RWPE2 (cell line): ENCODE data around the gene ISCU.

Experiments used
- ATAC-seq: fragments of 200-7000 bp; cut with Tn5 transposase; 3 replicates; pipeline ENCODE4 v1.9.1; 2021; ENCODE audit warnings: low read depth
- DNase-seq: peaks from one replicate; pipeline ENCODE4 v3.0.0-alpha.2; 2020; ENCODE audit warnings: low spot score
- H3K27ac ChIP-seq: fragments of 450-650 bp; 2 replicates; pipeline ENCODE4 v1.5.1; 2017; ENCODE audit warnings: mild to moderate bottlenecking; ENCODE audit not compliant: poor library complexity, severe bottlenecking
- H3K27me3 ChIP-seq: fragments of 250-450 bp; sonication (Bioruptor Pico); 2 replicates; pipeline ENCODE4 v1.5.1; 2021; ENCODE audit warnings: mild to moderate bottlenecking, moderate library complexity; ENCODE audit not compliant: insufficient read depth, poor library complexity, severe bottlenecking
- H3K36me3 ChIP-seq: fragments of 250-450 bp; sonication (Bioruptor Pico); 2 replicates; pipeline ENCODE4 v1.5.1; 2020; ENCODE audit warnings: low read depth, mild to moderate bottlenecking, moderate library complexity
- H3K4me1 ChIP-seq: fragments of 250-450 bp; sonication (Bioruptor Pico); 2 replicates; pipeline ENCODE4 v1.5.1; 2021; ENCODE audit warnings: mild to moderate bottlenecking, moderate library complexity; ENCODE audit not compliant: insufficient read depth, poor library complexity, severe bottlenecking
- H3K4me3 ChIP-seq: fragments of 250-450 bp; sonication (Bioruptor Pico); 2 replicates; pipeline ENCODE4 v1.5.1; 2021; ENCODE audit warnings: mild to moderate bottlenecking, moderate library complexity; ENCODE audit not compliant: severe bottlenecking
- H3K9me3 ChIP-seq: fragments of 250-450 bp; sonication (Bioruptor Pico); 2 replicates; pipeline ENCODE4 v1.5.1; 2021; ENCODE audit warnings: mild to moderate bottlenecking, moderate library complexity; ENCODE audit not compliant: severe bottlenecking
- TF ChIP-seq, protein P1 (sequence below): fragments of 450-650 bp; IDR thresholded peaks from one replicate; pipeline ENCODE4 v1.5.1; 2017; ENCODE audit warnings: mild to moderate bottlenecking, moderate library complexity; ENCODE audit not compliant: poor library complexity, severe bottlenecking

Gene ISCU

DNA sequence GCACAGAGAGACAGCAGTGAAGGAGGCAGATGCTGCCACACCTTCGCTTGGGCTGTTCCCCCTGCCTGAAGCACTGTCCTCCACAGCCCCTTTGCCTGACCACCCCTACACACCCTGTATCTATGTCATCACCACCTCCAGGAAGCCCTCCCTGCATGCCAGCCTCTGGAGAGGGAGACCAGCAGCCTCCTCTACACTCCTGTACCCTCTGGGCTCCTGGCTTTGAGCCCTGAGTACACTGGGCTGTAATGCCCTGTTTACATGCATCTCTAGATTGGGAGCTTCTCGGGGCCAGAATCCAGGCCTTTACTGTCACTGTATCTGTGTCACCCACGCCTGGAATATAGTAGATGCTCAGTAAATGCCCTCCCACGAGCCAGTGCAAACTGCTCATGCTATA is 41.3 kb downstream of the ISCU start:
- H3K36me3 ChIP-seq = no peaks in the 10 kb centered on the region
- TF ChIP-seq, protein P1, sequence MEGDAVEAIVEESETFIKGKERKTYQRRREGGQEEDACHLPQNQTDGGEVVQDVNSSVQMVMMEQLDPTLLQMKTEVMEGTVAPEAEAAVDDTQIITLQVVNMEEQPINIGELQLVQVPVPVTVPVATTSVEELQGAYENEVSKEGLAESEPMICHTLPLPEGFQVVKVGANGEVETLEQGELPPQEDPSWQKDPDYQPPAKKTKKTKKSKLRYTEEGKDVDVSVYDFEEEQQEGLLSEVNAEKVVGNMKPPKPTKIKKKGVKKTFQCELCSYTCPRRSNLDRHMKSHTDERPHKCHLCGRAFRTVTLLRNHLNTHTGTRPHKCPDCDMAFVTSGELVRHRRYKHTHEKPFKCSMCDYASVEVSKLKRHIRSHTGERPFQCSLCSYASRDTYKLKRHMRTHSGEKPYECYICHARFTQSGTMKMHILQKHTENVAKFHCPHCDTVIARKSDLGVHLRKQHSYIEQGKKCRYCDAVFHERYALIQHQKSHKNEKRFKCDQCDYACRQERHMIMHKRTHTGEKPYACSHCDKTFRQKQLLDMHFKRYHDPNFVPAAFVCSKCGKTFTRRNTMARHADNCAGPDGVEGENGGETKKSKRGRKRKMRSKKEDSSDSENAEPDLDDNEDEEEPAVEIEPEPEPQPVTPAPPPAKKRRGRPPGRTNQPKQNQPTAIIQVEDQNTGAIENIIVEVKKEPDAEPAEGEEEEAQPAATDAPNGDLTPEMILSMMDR = no peak
- no peak overlapping the region for H3K27ac ChIP-seq
- ATAC-seq = no peak
- no peaks in the 10 kb centered on the region for H3K4me1 ChIP-seq
- H3K4me3 ChIP-seq = no peak overlapping the region
- no peaks in the 10 kb centered on the region for H3K27me3 ChIP-seq
- no peak for DNase-seq
- H3K9me3 ChIP-seq = no peaks in the 10 kb centered on the region

DNA sequence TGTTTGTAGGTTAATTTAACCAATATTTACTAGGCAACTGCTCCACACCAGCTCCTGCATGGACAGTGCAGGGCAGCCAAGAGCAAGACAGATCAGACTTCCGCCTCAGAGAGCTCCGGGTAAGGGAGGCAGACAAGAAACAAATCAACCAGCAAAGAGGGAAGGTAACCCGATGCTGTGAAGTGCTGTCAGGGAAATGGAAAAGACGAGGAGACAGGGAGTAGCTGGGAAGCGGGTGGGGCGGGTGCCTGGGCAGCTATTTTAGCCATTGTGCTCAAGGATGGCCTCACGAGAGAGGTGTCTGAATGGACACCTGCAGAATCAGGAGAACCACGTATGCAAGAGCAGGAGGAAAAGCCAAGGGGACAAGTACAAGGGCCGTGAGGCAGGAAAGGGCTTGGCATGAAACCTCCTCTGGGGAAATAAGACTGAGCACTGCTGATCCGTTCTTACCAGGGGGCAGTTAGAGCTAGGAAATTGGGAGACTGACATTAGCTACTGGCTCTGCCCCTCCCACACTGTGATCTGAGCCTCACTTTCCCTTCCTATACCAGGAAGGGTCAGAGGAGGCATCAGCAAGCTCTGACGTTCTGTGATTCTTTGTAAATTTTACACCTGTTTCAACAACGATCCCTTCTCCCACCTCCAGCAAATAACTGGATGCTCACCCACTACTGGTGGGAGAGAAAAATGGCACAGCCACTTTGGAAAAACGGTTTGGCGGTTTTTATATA is 42.0 kb downstream of the ISCU start:
- H3K9me3 ChIP-seq = no peaks in the 10 kb centered on the region
- no peak overlapping the region for H3K4me3 ChIP-seq
- no peaks in the 10 kb centered on the region for H3K36me3 ChIP-seq
- H3K27me3 ChIP-seq = no peaks in the 10 kb centered on the region
- H3K27ac ChIP-seq = no peak overlapping the region
- DNase-seq = no peak
- H3K4me1 ChIP-seq = no peaks in the 10 kb centered on the region
- TF ChIP-seq, protein P1 = no peak
- ATAC-seq = no peak

DNA sequence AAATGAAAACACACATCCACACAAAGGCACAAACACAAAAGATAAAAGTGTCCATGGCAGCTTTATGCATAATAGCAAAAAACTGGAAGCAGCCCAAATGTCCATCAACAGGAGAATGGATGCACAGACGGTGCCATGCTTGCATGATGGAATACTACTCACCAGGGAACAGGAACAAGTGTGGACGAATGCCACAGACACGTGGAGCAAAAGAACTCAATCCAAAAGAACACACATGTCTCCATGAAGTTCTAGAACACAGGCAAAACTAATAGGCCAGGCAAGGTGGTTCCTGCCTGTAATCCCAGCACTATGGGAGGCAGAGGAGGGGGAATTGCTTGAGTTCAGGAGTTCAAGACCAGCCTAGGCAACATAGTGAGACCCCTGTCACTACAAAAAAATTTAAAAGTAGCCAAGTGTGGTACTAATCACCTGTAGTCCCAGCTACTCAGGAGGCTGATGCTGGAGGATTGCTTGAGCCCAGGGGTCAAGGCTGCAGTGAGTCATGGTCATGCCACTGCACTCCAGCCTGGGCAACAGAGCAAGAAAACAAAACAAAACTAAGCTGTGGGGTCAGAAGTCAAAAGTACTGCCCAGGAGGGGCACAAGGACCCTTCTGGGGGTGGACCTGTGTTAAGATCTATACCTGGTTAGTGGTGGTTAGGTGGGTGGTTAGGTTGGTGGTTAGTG is 42.7 kb downstream of the ISCU start:
- TF ChIP-seq, protein P1 = no peak
- Histone ChIP-seq H3K4me3 (no peak overlapping the region), H3K36me3 (no peaks in the 10 kb centered on the region), H3K27ac (no peak overlapping the region), H3K4me1 (no peaks in the 10 kb centered on the region), H3K9me3 (no peaks in the 10 kb centered on the region), H3K27me3 (no peaks in the 10 kb centered on the region)
- DNase-seq (no peak), ATAC-seq (no peak)

DNA sequence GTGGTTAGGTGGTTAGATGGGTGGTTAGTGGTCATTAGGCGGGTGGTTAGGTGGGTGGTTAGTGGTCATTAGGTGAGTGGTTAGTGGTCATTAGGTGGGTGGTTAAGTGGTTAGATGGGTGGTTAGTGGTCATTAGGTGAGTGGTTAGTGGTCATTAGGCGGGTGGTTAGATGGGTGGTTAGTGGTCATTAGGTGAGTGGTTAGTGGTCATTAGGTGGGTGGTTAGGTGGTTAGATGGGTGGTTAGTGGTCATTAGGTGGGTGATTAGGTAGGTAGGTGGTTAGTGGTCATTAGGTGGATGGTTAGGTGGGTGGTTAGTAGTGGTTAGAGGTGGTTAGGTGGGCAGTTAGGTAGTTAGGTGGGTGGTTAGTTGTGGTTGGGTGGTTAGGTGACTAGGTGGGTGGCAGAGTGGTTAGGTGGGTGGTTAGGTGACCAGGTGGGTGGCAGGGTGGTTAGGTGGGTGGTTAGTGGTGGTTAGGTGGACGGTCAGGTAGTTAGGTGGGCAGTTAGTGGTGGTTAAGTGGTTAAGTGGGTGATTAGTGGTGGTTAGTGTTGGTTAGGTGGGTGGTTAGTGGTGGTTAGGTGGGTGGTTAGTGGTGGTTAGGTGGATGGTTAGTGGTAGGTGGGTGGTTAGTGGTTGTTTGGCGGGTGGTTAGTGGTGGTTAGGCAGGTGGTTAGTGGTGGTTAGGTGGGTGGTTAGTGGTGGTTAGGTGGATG is 43.5 kb downstream of the ISCU start:
- no peak overlapping the region for H3K27ac ChIP-seq
- H3K4me1 ChIP-seq = no peaks in the 10 kb centered on the region
- no peaks in the 10 kb centered on the region for H3K27me3 ChIP-seq
- no peaks in the 10 kb centered on the region for H3K9me3 ChIP-seq
- no peaks in the 10 kb centered on the region for H3K36me3 ChIP-seq
- DNase-seq (no peak), ATAC-seq (no peak)
- TF ChIP-seq, protein P1 = no peak
- no peak overlapping the region for H3K4me3 ChIP-seq
